NCI-H345 treated with DMSO at 0.1 percent for 48 hours (cell line): ENCODE data around the gene SCYGR5.
"Not testable (repeated sequence)": the region's sequence is repeated elsewhere in the genome, so short reads cannot be mapped to it uniquely, and the experiment has no call there.

Experiments
- DNase-seq: peaks from one replicate; lab custom pipeline; 2025; ENCODE audit not compliant: unreplicated experiment; lab: John Stamatoyannopoulos, UW

The SCYGR5 gene

GRCh38 chr2:227671170-227671905 lies 4.7 kb downstream of the SCYGR5 start:
- no peak for DNase-seq

- DNase-seq, result not testable (repeated sequence)
Measured at GRCh38 chr2:227673620-227674019, 7.0 kb downstream of the SCYGR5 start.

- no peak for DNase-seq
Measured at GRCh38 chr2:227674485-227674884, 7.9 kb downstream of the SCYGR5 start.

GRCh38 chr2:227677928-227678327 lies 11.3 kb downstream of the SCYGR5 start:
- no peak for DNase-seq

GRCh38 chr2:227684258-227684657 lies 17.7 kb downstream of the SCYGR5 start:
- DNase-seq, result no peak

- DNase-seq, result no peak
Measured at GRCh38 chr2:227687189-227687588, 20.6 kb downstream of the SCYGR5 start.

- no peak for DNase-seq
Measured at GRCh38 chr2:227696990-227697679, 30.5 kb downstream of the SCYGR5 start.

- DNase-seq, result no peak
Measured at GRCh38 chr2:227701556-227701955, 35.0 kb downstream of the SCYGR5 start.

- DNase-seq, result no peak
Measured at GRCh38 chr2:227703280-227703732, 36.7 kb downstream of the SCYGR5 start.

- DNase-seq, result no peak
Measured at GRCh38 chr2:227703961-227704360, 37.4 kb downstream of the SCYGR5 start.

- no peak for DNase-seq
Measured at GRCh38 chr2:227706859-227707258, 40.3 kb downstream of the SCYGR5 start.

- DNase-seq, result no peak
Measured at GRCh38 chr2:227707390-227707789, 40.8 kb downstream of the SCYGR5 start.

GRCh38 chr2:227710986-227711385 lies 44.4 kb downstream of the SCYGR5 start:
- DNase-seq, result no peak

GRCh38 chr2:227713291-227713690 lies 46.7 kb downstream of the SCYGR5 start:
- DNase-seq, result no peak

GRCh38 chr2:227716501-227716900 lies 49.9 kb downstream of the SCYGR5 start:
- DNase-seq, result no peak
